ENCODE measurements around the gene C16orf95. TPM values are rescaled to one million over a fixed set of nuclear protein-coding genes. Genes with fewer than 3 reads are reported as not detected.

C16orf95 gene
- total and polyA plus RNA-seq, 2 experiments from 2014 or later = 4.7 to 6.6 TPM

- Histone ChIP-seq H3K4me2 (no peak overlapping the region), H3K27ac (no peak overlapping the region), H2AFZ (no peak overlapping the region), H3K4me1 (ENCODE audit: insufficient read depth) (no peaks in the 10 kb centered on the region), H3K79me2 (peaks cover 3% of the 10 kb centered on the region), H3K27me3 (no peaks in the 10 kb centered on the region), H3K4me3 (no peak overlapping the region), H3K9me3 (ENCODE audit: low read depth) (no peaks in the 10 kb centered on the region), H3K36me3 (replicated peaks; ENCODE audit: insufficient read depth, low read depth) (no peaks in the 10 kb centered on the region), H4K20me1 (ENCODE audit: insufficient read depth, poor library complexity, severe bottlenecking) (no peaks in the 10 kb centered on the region), H3K9me2 (replicated peaks; ENCODE audit: insufficient read depth) (no peaks in the 10 kb centered on the region)
- WGBS (ENCODE audit: low lambda C conversion rate, missing lambda C conversion rate) = 96% methylated on average over 22 of the region's 34 CpGs
- TF ChIP-seq CTCF (IDR thresholded peaks at IDR 0.05; ENCODE audit: poor library complexity) = no peak
- no peak for TF ChIP-seq EZH2 (IDR thresholded peaks at IDR 0.05; ENCODE audit: borderline replicate concordance)
- no peak for TF ChIP-seq EZH2phosphoT487 (IDR thresholded peaks at IDR 0.05; ENCODE audit: low read depth, severe bottlenecking, unreplicated experiment)
- DNase-seq (ENCODE audit: low spot score) = no peak
Measured at GRCh38 chr16:87344165-87344930, 27.2 kb upstream of the C16orf95 start.

GRCh38 chr16:87343753-87344050, 26.5 kb upstream of the C16orf95 start:
- Histone ChIP-seq H3K27me3 (no peaks in the 10 kb centered on the region), H3K4me3 (no peak overlapping the region), H4K20me1 (ENCODE audit: insufficient read depth, poor library complexity, severe bottlenecking) (no peaks in the 10 kb centered on the region), H2AFZ (no peak overlapping the region), H3K27ac (no peak overlapping the region), H3K9me3 (ENCODE audit: low read depth) (no peaks in the 10 kb centered on the region), H3K4me2 (no peak overlapping the region), H3K4me1 (ENCODE audit: insufficient read depth) (no peaks in the 10 kb centered on the region), H3K9me2 (replicated peaks; ENCODE audit: insufficient read depth) (no peaks in the 10 kb centered on the region), H3K36me3 (replicated peaks; ENCODE audit: insufficient read depth, low read depth) (no peaks in the 10 kb centered on the region), H3K79me2 (peaks cover 3% of the 10 kb centered on the region)
- WGBS (ENCODE audit: low lambda C conversion rate, missing lambda C conversion rate) = 97% methylated on average over 11 of the region's 11 CpGs
- no peak for DNase-seq (ENCODE audit: low spot score)
- TF ChIP-seq EZH2phosphoT487 (IDR thresholded peaks at IDR 0.05; ENCODE audit: low read depth, severe bottlenecking, unreplicated experiment) (no peak), EZH2 (IDR thresholded peaks at IDR 0.05; ENCODE audit: borderline replicate concordance) (no peak), CTCF (IDR thresholded peaks at IDR 0.05; ENCODE audit: poor library complexity) (no peak)

DNA sequence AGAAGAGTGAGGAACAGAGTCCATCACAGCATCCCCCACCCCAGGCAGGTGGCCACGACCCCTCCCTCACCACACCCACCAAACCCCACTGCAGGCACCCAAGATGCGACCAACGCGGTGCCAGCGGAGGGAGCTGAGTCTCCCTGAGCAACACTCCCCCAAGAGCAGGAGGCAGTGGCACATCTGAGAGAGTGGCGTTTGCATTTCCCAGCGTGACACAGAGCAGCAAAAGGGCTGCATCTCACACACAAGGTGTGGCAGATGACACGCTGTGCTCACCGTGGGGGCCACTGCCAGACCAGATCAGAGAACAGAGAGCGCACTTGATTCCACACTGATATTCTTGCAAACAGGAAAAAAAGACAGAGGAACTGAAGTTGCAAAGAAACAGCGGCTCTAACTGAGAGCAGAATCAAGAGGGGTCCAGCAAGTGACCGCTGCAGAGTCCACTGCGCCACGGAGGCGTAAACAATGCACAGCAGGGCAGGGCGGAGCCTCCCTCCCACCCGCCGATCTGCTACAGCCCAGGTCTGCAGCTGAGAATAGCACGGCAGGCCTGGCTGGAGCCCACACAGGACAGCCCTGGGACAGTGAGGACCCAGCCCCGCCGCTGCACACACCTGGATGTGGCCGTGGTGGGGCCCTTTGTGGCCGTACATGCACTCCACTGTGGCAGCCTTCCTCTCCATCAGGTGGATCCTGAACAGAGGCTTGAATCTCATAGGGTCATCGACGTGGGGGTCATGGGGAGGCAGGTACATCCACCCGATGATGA, 26.0 kb upstream of the C16orf95 start:
- no peaks in the 10 kb centered on the region for H3K27me3 ChIP-seq
- no peaks in the 10 kb centered on the region for H3K9me2 ChIP-seq (replicated peaks; ENCODE audit: insufficient read depth)
- TF ChIP-seq EZH2 (IDR thresholded peaks at IDR 0.05; ENCODE audit: borderline replicate concordance) = no peak
- TF ChIP-seq CTCF (IDR thresholded peaks at IDR 0.05; ENCODE audit: poor library complexity) = no peak
- TF ChIP-seq EZH2phosphoT487 (IDR thresholded peaks at IDR 0.05; ENCODE audit: low read depth, severe bottlenecking, unreplicated experiment) = no peak
- H3K27ac ChIP-seq = no peak overlapping the region
- DNase-seq (ENCODE audit: low spot score) = no peak
- H3K4me3 ChIP-seq = no peak overlapping the region
- no peaks in the 10 kb centered on the region for H3K4me1 ChIP-seq (ENCODE audit: insufficient read depth)
- no peak overlapping the region for H3K4me2 ChIP-seq
- no peaks in the 10 kb centered on the region for H4K20me1 ChIP-seq (ENCODE audit: insufficient read depth, poor library complexity, severe bottlenecking)
- no peak overlapping the region for H2AFZ ChIP-seq
- H3K9me3 ChIP-seq (ENCODE audit: low read depth) = no peaks in the 10 kb centered on the region
- 93% methylated on average over 26 of the region's 26 CpGs for WGBS (ENCODE audit: low lambda C conversion rate, missing lambda C conversion rate)
- no peaks in the 10 kb centered on the region for H3K36me3 ChIP-seq (replicated peaks; ENCODE audit: insufficient read depth, low read depth)
- peaks cover 3% of the 10 kb centered on the region for H3K79me2 ChIP-seq

Data from hepatocyte (in vitro differentiated cells).